Activated CD4-positive, alpha-beta T cell treated with anti-CD3 and anti-CD28 coated beads for 24 hours (primary cell): ENCODE measurements around the gene JARID2.
"Not testable (repeated sequence)": the region's sequence is repeated elsewhere in the genome, so short reads cannot be mapped to it uniquely, and the experiment has no call there.

Experiments used
- DNase-seq, 2 donors: peaks; one replicate each; pipeline ENCODE4 v3.0.0-alpha.2; 2020; ENCODE audit warnings: low read depth in 2 of 2

Gene JARID2

DNA sequence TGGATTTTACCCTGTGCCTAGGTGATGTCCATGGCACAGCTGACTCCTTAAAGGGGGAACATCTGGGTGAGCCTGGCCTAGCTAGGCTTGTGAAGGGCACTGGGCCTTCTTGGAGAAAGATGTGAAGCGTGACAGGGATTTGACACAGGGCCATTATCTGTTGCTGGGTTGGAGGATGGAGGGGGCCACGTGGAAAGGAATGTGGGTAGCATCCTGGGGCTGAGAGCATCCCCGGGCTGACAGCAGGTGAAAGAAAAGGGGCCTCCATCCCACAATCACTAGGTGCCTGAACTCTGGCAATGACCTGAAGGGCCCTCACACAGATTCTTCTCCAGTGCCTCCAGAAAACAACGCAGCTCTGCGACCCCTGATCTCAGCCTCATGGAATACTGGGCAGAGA lies 292.2 kb downstream of the JARID2 start:
- no peak for DNase-seq

DNA sequence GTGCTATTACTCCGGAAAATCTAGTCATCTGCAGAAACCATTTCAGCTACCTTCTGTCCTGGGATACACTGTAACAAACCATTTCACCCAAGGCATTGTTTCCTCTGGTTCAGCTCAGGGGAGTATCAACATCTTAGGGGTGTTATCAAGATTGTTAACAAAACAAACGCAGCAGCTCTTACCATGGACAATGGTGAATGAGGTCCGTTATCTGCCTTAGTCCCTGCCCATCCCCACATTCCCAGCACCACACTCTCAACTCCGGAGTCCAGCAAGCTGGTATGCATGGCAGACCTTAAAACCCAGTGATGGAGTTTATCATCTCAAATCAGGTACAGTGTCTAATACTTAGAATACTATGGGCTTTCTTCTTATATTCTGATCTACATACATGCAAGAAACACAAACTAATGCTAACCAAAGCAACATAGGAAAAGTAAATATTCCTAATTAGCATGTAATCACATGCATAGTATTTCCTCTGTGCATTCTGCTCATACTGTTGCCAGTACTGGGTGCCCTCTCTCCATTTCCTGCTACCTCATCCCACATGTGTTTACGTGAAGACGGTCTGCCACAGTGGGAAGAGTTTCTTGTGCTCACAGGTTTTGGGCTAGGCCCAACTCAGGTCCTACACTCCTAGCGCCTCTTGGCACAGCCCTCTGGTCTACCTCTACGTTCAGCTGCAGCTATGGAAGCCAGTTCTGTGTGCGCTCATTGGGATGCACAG lies 293.1 kb downstream of the JARID2 start:
- DNase-seq: no peak

- DNase-seq: no peak
These were observed 293.9 kb downstream of the JARID2 start for GRCh38 chr6:15539722-15540270.

GRCh38 chr6:15543332-15543917 lies 297.6 kb downstream of the JARID2 start:
- DNase-seq: not testable (repeated sequence)

DNA sequence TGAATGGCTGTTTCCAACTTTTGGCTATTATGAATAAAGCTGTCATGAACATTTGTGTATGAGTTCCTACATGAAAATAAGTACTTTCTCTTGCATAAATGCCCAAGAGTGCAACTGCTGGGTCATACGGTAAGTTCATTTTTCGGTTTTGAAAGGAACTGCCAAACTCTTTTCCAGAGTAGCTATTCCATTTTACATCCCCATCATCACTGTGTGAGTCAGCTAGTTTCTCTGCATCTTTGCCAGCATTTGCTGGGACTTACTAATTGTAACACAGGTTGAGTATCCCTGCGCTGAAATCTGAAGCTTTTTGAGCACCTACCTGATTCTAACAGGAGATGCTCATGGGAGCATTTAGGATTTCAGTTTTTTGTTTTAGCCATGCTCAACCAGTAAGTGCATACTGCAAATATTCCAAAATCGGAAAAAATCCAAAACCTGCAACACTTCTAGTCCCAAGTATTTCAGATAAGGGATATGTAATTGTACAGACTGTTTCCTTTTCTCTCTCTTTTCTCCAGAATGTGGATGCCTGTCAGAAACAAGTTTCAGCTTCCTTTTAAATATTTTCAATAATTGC lies 298.5 kb downstream of the JARID2 start:
- DNase-seq: no peak

DNA sequence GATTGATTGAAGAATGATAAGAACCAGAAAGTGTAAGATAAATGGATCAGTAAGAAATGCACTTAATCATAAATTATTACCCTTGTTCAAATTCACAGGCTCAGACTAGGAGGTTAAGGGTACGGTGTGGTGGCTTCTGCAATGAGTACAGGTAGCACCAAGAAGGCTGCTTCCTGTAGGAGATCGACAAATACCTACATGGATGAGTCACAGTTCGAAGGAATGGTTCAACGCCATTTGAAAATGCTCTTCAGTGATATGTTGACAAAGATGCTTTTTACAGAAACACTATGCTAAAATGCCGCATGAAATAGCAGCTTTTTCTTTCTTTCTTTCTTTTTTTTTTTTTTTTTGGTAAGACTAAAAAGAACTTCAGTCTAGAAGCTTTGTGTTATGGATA lies 300.7 kb downstream of the JARID2 start:
- no peak for DNase-seq

DNA sequence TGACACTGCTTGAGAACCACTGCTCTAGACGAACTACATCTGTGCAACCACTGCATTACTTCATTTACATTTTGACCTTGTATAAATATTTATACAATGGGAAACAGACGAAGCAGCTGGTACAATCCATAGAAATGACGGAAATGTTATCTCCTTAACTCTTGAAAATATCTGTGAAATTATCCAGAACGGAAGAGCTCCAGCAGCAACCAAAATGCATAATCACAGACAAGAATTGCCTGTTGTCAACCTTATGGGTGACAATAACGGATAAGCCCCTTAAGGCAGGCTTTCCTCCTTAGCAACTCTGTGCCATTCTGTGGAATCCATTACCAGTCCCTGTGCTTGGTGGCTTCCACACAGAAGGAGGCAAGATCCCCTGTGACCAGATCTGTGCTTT lies 301.5 kb downstream of the JARID2 start:
- DNase-seq: no peak

DNA sequence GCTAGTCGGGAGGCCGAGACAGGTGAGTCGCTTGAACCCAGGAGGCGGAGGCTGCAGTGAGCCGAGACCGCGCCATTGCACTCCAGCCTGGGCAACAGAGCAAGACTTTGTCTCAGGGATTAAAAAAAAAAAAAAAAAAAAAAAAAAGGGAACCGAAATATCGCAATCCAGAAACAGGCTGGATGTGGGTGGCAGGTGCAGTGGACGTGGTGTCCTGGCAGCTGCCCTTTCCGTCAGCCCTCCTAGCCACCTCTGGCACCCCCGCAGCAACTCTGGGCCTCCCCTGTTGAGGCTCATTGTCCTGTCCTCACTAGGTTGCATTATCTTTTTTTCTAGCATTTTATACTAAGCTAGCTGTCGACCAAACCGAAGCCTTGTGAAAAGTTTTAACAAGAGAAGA lies 303.5 kb downstream of the JARID2 start:
- no peak for DNase-seq

DNA sequence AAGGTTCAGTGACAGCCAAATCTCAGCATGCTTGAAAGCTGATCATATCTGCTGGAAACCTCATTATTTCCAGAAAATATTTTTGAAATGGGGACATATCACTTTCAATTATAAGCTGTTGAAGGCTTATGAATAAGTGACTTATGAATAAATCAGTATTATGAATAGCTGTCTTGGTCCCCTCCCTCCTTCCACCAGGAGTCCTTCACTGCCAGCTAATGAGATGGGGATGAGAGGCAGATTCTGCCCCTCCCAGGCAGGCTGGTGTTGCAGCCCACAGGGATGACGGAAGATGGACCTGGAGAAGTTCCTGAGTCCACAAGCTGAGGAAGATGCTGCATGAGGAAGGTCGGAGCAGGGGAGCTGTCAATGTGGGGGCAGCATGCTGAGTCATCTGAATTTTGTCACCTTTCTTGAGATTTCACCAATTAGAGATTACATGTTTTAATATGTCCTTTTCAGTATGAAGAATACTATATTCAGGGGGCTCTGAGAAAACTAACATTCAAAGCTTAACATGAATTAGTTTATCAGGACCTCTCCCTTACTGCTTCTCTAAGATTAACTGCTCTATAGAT lies 304.8 kb downstream of the JARID2 start:
- DNase-seq: no peak

DNA sequence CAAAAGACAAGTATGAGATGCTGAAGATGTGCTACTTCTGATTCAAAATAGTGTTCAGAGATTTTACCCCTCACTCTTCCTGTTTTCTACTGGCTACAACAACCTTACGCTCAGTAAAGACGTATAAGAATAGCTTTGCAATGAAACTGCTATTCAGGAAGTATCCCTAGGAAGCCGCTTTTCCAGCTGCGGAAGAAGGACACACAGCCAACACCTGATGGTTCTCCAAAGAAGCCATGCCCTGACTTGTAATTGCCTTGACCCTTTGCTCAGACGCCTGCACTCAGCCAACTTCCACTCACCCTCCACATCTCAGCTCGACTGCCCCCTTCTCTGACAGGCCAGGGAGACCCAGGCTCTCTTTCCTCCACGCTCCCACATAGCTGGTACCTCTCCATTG lies 305.4 kb downstream of the JARID2 start:
- DNase-seq: no peak

DNA sequence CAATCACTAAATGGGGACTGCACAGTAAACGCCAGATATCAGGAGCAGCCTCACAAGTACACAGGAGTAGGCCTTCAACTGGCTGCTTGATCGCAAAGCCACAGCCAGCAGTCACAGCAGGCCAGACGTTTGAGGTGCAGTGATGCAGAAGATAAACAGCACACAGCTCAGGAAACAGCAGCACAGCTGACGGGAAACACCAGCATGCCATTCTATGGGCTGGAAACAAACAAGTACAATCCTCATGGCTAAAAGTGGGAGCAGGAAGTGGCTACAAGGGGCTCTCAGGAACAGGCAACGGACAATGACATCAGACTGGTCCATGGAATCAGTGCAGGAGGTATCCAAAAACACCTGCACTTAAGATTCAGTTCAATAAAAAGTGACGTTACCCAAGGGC lies 305.9 kb downstream of the JARID2 start:
- DNase-seq: no peak

DNA sequence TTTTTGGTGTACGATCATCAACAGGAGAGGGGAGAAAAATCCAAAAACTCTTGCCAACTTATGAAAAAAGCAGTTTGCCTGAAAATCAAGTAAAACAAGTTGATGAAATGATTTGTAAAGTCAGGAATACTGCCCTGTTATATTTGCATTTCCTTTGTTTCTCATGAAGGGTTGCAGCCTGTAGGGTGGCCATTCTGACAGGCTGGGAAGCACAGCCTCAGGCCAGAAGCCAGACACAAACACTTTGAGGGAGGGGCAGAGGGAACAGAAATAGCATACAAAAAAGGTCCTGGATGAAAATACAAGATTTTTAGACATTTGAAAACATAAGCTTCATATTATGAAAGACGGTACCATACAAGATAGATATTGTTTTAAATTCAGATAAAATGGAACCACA lies 307.2 kb downstream of the JARID2 start:
- DNase-seq: no peak

DNA sequence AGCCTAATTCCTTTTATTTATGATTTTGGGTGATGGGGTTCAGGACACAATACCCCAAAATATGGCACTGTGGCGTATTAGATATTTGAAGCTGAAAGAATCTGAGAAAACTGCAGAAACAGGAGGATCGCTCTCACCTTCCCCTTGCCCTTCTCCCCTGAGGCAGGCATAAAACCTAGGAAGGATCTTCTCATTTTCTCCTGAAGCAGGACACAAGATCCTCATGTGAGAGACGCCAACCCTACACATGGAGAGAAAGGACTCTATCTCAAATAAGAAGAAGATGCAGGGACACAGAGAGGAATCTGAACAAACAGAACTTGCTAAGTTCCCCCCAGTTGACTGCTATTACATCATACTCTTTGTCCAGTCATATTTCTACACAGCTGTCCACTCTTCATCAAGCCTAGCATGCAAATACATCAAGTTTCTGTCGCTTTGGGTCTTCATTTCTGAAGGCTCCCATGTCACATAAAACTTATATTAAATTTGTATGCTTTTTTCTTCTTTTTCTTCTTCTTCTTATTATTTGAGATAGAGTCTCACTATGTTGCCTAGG lies 307.9 kb downstream of the JARID2 start:
- no peak for DNase-seq

GRCh38 chr6:15554728-15555100 lies 308.8 kb downstream of the JARID2 start:
- DNase-seq: no peak

GRCh38 chr6:15555101-15556038 lies 309.5 kb downstream of the JARID2 start:
- no peak for DNase-seq

DNA sequence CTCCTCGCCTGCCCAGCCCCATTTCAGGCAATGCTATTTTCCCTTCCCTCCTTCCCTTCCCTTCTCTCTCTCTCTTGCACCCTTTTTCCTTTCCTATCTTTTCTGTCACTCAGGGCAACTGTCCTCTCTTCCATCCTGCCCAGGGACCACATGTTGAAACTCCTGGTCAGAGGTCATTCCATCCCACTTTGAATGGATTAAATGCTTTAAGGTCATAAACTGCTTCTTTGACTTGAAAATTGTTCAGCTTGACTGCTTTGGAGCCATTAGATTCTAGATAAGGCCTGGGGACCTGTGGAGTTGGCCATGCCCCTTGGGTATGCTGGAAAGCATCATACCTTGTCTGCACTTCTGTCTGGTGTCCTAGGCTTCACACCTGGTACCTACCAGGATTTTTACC lies 310.8 kb downstream of the JARID2 start:
- no peak for DNase-seq

- DNase-seq: no peak
These were observed 311.3 kb downstream of the JARID2 start for GRCh38 chr6:15557174-15557573.

GRCh38 chr6:15560713-15561112 lies 314.8 kb downstream of the JARID2 start:
- DNase-seq: no peak

- DNase-seq: no peak
These were observed 315.8 kb downstream of the JARID2 start for GRCh38 chr6:15561447-15562199.

DNA sequence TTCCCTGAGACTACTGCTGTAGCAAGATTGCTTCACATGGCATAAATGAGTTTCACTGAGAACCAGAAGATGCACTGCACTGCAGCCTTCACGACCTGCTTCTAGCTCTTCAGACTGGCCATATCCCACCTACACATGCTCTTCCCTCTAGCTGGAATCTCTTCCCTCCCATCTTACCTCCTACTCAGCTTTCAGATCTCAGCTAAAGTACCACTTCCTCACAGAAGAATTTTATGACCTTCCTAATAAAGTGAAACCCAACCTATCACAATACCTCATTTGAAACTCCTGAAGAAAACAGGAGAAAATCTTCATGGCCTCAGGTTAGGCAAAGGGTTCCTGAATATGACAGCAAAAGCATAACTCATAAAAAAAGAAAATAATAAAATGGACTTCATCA lies 317.1 kb downstream of the JARID2 start:
- no peak for DNase-seq
